Measurements from ENCODE around the gene ARHGAP25. TPM values are rescaled to one million over a fixed set of nuclear protein-coding genes. Genes with fewer than 3 reads are reported as not detected.

The ARHGAP25 gene
- total RNA-seq, 1 experiment from 2014 or later = 1.7 TPM

- DNase-seq (ENCODE audit: low read depth) = no peak
Observed at GRCh38 chr2:68766376-68766845, 31.8 kb downstream of the ARHGAP25 start.

GRCh38 chr2:68767031-68767961, 32.7 kb downstream of the ARHGAP25 start:
- no peak for DNase-seq (ENCODE audit: low read depth)

GRCh38 chr2:68767996-68768395, 33.4 kb downstream of the ARHGAP25 start:
- DNase-seq (ENCODE audit: low read depth) = no peak

GRCh38 chr2:68768461-68768860, 33.9 kb downstream of the ARHGAP25 start:
- no peak for DNase-seq (ENCODE audit: low read depth)

GRCh38 chr2:68768951-68769350, 34.3 kb downstream of the ARHGAP25 start:
- DNase-seq (ENCODE audit: low read depth) = no peak

GRCh38 chr2:68769586-68770270, 35.1 kb downstream of the ARHGAP25 start:
- no peak for DNase-seq (ENCODE audit: low read depth)

GRCh38 chr2:68770271-68771111, 35.9 kb downstream of the ARHGAP25 start:
- DNase-seq (ENCODE audit: low read depth) = no peak

- DNase-seq (ENCODE audit: low read depth) = no peak
Observed at GRCh38 chr2:68771211-68771751, 36.7 kb downstream of the ARHGAP25 start.

GRCh38 chr2:68772109-68772508, 37.5 kb downstream of the ARHGAP25 start:
- DNase-seq (ENCODE audit: low read depth) = no peak

GRCh38 chr2:68774569-68775271, 40.1 kb downstream of the ARHGAP25 start:
- peak; percentile 40 for DNase-seq (ENCODE audit: low read depth)

- DNase-seq (ENCODE audit: low read depth) = no peak
Observed at GRCh38 chr2:68775272-68775842, 40.7 kb downstream of the ARHGAP25 start.

GRCh38 chr2:68776124-68776523, 41.5 kb downstream of the ARHGAP25 start:
- DNase-seq (ENCODE audit: low read depth) = no peak

- DNase-seq (ENCODE audit: low read depth) = no peak
Observed at GRCh38 chr2:68779595-68779994, 45.0 kb downstream of the ARHGAP25 start.

- no peak for DNase-seq (ENCODE audit: low read depth)
Observed at GRCh38 chr2:68784188-68784587, 49.6 kb downstream of the ARHGAP25 start.

- DNase-seq (ENCODE audit: low read depth) = no peak
Observed at GRCh38 chr2:68784915-68785314, 50.3 kb downstream of the ARHGAP25 start.

- DNase-seq (ENCODE audit: low read depth) = no peak
Observed at GRCh38 chr2:68787356-68787755, 52.7 kb downstream of the ARHGAP25 start.

- no peak for DNase-seq (ENCODE audit: low read depth)
Observed at GRCh38 chr2:68789603-68790002, 55.0 kb downstream of the ARHGAP25 start.

- DNase-seq (ENCODE audit: low read depth) = no peak
Observed at GRCh38 chr2:68790600-68790999, 56.0 kb downstream of the ARHGAP25 start.

GRCh38 chr2:68791914-68792313, 57.3 kb downstream of the ARHGAP25 start:
- no peak for DNase-seq (ENCODE audit: low read depth)

- DNase-seq (ENCODE audit: low read depth) = no peak
Observed at GRCh38 chr2:68792751-68793150, 58.1 kb downstream of the ARHGAP25 start.

All from Daoy (cell line).